Measurements from ENCODE around the gene TRNAU1AP. TPM values are rescaled to one million over a fixed set of nuclear protein-coding genes. Genes with fewer than 3 reads are reported as not detected.
"Not testable (repeated sequence)": the region's sequence is repeated elsewhere in the genome, so short reads cannot be mapped to it uniquely, and the experiment has no call there.

TRNAU1AP gene
- polyA plus RNA-seq, 3 donors from 2014 or later = 31.2 to 42.7 (median 37.8) TPM

DNA sequence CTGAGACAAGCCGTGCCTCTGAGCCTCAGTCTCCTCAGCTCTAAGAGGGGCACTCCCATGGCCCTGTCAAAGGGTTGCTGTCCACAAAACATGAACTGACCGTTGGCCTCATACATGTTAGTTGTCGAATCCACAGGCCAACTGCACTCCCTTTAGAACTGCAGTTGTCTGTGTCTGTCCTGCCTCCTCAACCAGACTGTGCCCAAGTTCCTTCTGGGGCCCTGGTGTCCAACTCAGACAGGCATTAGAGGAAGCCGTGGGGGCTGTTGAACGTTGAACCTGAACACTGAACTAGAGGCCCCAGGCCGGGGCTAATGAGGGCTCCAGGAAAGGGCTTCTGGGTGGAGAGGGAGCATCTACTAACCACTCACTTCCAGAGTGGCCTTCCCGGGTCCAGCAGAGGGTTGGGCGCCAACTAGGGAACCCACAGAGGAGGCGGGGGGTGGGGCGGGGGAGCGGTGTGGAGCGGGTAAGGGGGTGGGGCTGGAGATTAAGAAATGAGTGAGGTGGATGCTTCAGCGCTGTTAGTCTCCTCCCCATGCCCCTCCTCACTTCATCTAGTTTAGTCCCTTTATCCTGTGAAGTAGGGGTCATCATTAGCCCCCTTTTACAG, 38.9 kb downstream of the TRNAU1AP start, which contains the start of gene RAB42:
Gene RAB42 (plus strand): TSS at position 558 of the 613 bp plus-strand sequence. CDS start 247 bp downstream, outside the sequence.
- DNase-seq = no peak
- no peak within 1 kb of the TSS for H3K27ac Mint-ChIP-seq

DNA sequence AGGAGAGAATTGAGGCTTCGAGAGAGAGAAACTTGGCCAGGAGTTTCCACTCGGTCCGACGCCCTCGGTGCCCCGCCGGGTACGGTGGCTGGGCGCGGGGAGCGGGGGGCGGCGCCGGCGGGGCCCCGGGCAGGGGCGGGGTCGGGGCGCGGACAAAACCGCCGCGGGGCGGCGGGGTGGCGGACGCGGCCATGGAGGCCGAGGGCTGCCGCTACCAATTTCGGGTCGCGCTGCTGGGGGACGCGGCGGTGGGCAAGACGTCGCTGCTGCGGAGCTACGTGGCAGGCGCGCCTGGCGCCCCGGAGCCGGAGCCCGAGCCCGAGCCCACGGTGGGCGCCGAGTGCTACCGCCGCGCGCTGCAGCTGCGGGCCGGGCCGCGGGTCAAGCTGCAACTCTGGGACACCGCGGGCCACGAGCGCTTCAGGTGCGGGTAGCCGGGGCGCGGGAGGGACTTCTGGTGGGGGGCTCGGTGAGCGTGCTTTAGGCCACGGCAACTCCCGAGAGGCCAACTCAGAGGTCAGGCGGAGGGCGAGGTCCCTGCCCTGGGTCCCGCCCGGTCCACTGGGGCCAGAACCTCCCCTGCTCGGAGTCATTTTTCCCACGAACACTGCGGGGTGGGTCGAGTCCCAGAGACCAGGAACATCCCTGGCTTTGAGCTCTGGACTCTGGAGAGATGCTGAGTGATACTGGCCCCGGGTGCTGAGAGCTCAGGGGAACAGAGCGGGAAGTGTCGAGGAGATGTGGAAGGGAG, 39.6 kb downstream of the TRNAU1AP start:
- Mint-ChIP-seq H3K27ac (no peak overlapping the region), H3K36me3 (peaks cover 0 to 3% (median 0%) of the 10 kb centered on the region in 3 donors), H3K27me3 (ENCODE audit: low read depth in 3 of 3) (peaks cover 0 to 2% (median 0%) of the 10 kb centered on the region in 3 donors), H3K9me3 (no peaks in the 10 kb centered on the region), H3K4me1 (peaks cover 0 to 10% of the 10 kb centered on the region in 2 donors), H3K4me3 (peak overlapping the region; percentile 69 to 85 (median 83))
- peak in 2 of 3 donors; percentile 18 for DNase-seq

More for the DNA sequence above, 38.9 kb downstream of the TRNAU1AP start, which contains the start of gene RAB42:
- Mint-ChIP-seq H3K4me3 (peak within 1 kb of the TSS; percentile 69 to 85 (median 83)), H3K4me1 (peaks cover 0 to 10% of the 10 kb centered on the region in 2 donors), H3K36me3 (peaks cover 0 to 3% (median 0%) of the 10 kb centered on the region in 3 donors), H3K27me3 (ENCODE audit: low read depth in 3 of 3) (peaks cover 0 to 2% (median 0%) of the 10 kb centered on the region in 3 donors), H3K9me3 (no peaks in the 10 kb centered on the region)

DNA sequence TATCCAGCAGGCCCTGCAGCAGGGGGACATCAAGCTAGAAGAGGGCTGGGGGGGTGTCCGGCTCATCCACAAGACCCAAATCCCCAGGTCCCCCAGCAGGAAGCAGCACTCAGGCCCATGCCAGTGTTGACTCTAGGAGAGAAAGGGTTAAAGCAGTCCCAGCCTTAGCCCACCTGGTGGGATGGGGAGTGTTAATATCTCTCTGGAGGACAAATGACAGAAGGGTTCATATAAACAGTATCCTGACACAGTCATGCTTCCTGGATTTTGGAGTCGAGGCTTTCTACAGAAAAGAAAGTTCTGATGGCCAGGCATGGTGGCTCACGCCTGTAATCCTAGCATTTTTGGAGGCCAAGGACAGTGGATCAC, 41.1 kb downstream of the TRNAU1AP start:
- H3K27ac Mint-ChIP-seq; H3K9me3 Mint-ChIP-seq; H3K4me3 Mint-ChIP-seq; H3K36me3 Mint-ChIP-seq; H3K27me3 Mint-ChIP-seq (ENCODE audit: low read depth in 3 of 3); DNase-seq: not testable (repeated sequence)
- peaks cover 0 to 10% of the 10 kb centered on the region in 2 donors for H3K4me1 Mint-ChIP-seq

DNA sequence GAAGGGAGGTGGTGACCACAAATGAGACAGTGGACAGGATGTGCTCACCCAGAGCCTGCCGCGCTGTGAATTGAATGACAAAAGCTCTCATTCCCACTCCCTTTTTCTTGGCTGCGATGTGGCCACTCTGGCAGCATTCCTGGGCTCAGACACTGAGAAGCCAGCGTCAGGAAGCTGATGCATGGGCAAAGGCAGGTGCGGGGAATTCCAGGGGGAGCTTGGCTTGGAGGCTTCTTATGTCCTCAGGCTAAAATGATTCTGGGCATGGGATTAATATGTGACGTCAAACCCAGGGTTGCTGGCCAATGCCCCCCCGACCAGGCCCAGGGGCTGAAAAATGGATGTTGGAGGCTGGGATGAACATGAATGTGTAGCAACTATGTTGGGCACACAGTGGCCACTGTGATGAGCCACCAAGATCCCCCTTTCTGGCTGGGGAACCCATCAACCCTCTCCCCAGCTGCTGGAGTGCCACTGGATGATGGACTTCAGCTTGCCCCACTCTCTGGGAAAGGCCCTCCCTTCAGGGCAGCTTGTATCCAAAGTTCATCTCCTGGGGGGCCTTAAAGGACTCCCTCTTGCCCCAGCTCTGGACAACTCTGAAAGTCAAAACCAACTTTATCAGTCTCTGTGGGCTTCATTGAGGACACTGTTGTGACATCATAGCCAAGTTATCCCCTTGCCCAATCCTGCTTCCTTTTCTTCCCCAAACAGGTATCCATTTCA, 42.0 kb downstream of the TRNAU1AP start:
- not testable (repeated sequence) for DNase-seq; H3K9me3 Mint-ChIP-seq; H3K27me3 Mint-ChIP-seq (ENCODE audit: low read depth in 3 of 3); H3K36me3 Mint-ChIP-seq; H3K27ac Mint-ChIP-seq; H3K4me3 Mint-ChIP-seq
- H3K4me1 Mint-ChIP-seq = peaks cover 0 to 10% of the 10 kb centered on the region in 2 donors

DNA sequence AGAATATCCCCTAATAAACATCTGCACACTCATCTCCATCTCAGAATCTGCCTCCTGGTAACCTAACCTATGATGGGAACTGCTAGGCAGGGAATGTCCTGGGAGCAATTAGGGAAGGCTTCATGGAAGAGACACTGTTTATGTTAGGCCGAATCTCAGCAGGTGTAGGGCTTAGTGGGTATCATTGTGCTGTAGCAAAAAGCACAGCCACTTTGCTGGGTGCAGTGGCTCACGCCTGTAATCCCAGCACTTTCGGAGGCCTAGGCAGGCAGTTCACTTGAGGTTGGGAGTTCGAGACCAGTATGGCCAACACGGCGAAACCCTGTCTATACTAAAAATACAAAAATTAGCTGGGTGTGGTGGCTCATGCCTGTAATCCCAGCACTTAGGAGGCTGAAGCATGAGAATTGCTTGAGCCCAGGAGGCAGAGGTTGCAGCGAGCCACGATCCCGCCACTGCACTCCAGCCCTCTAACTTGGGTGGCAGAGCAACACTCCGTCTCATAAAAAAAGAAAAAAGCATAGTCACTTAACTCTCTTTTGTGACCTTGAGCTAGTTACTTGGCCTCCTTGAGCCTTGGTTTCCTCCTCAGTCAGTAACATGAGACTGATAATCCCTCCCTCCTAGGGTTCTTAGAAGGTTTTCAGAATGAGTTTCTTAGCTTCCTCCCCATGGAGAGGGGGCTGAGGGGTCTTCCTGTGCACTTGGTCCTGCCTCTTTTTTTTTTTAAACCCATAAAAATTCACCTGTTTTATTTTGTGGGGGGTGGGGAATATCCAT, 42.7 kb downstream of the TRNAU1AP start:
- Mint-ChIP-seq H3K27ac (no peak overlapping the region), H3K4me3 (peak overlapping the region in 1 of 5 donors; percentile 34)

DNA sequence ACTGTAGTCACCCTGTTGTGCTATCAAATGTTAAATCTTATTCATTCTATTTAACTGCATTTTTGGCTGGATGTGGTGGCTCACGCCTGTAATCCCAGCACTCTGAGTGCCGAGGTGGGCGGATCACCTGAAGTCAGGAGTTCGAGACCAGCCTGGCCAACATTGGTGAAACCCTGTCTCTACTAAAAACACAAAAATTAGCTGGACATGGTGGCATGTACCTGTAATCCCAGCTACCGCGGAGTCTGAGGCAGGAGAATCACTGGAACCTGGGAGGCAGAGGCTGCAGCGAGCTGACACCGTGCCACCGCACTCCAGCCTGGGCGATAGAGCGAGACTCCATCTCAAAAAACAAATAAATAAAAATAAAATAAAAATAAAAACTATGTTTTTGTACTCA, 43.4 kb downstream of the TRNAU1AP start:
- H3K27me3 Mint-ChIP-seq (ENCODE audit: low read depth in 3 of 3); DNase-seq; H3K9me3 Mint-ChIP-seq; H3K27ac Mint-ChIP-seq; H3K4me3 Mint-ChIP-seq: not testable (repeated sequence)
- Mint-ChIP-seq H3K36me3 (peaks cover 4 to 13% (median 7%) of the 10 kb centered on the region in 3 donors), H3K4me1 (peaks cover 0 to 10% of the 10 kb centered on the region in 2 donors)

More for the DNA sequence above, 42.7 kb downstream of the TRNAU1AP start:
- no peak for DNase-seq
- peaks cover 0 to 10% of the 10 kb centered on the region in 2 donors for H3K4me1 Mint-ChIP-seq
- no peaks in the 10 kb centered on the region for H3K9me3 Mint-ChIP-seq
- H3K27me3 Mint-ChIP-seq (ENCODE audit: low read depth in 3 of 3) = peaks cover 0 to 2% (median 0%) of the 10 kb centered on the region in 3 donors
- H3K36me3 Mint-ChIP-seq = peaks cover 4 to 13% (median 7%) of the 10 kb centered on the region in 3 donors

DNA sequence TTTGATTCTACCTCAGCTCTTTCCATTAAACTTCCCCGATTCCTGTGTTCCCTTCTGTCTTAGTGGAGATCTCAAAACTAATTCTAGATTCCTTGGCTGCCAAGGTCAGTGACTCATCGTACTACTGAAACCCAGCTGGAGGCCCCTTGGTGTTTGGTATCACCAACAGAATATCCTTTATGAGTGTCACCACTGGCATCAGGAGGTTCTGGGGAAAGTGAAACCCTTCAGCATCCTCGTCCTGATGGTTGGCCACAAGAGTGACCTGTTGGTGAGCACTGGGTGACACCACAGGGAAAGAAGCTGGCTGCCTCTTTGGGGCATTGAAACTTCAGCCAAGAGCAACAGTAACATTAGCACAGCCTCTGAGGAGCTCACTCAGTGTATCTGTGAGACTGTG, 48.8 kb downstream of the TRNAU1AP start:
- Mint-ChIP-seq H3K27me3 (ENCODE audit: low read depth in 3 of 3) (no peaks in the 10 kb centered on the region), H3K27ac (no peak overlapping the region), H3K4me3 (no peak overlapping the region), H3K4me1 (no peaks in the 10 kb centered on the region), H3K9me3 (no peaks in the 10 kb centered on the region), H3K36me3 (peaks cover 8 to 30% (median 14%) of the 10 kb centered on the region in 3 donors)
- no peak for DNase-seq

DNA sequence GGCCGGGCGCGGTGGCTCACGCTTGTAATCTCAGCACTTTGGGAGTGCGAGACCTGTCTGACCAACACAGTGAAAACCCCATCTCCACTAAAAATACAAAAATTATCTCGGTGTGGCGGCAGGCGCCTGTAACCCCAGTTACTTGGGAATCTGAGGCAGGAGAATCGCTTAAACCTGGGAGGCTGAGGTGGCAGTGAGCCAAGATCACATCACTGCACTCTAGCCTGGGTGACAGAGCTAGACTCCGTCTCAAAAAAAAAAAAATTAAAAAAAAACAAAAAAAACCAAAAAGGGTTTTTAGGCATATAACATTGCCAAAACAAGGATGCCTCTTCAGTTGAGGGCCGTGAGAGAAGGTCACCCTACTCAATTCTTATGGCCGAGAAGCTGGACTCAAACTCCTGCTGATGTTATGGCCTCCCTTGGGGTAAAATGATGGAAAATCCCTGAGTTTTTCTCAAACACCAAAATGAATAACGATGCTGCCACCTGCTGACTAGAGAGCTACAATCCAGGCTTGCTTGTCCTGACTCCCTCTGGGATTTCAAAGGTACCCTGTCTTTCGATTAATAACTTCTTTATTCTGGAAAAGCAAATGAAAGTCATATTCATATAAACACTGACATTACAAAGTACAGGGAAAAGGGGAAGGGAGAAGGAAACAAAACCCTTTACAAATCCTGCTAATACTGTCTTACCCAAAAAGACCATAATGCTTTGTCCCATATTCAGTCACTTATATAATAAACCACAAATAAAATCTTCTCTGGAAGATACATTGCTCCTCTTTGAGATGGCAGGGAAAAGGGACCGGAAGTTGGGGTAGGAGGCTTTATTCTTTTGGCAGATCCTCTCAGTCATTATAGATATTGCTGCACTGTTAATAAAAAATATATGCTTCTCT, 49.9 kb downstream of the TRNAU1AP start:
- no peaks in the 10 kb centered on the region for H3K4me1 Mint-ChIP-seq
- no peak overlapping the region for H3K4me3 Mint-ChIP-seq
- H3K27ac Mint-ChIP-seq = no peak overlapping the region
- H3K9me3 Mint-ChIP-seq = no peaks in the 10 kb centered on the region
- peak; percentile 14 to 21 (median 16) for DNase-seq
- no peaks in the 10 kb centered on the region for H3K27me3 Mint-ChIP-seq (ENCODE audit: low read depth in 3 of 3)
- peaks cover 8 to 30% (median 18%) of the 10 kb centered on the region in 3 donors for H3K36me3 Mint-ChIP-seq

DNA sequence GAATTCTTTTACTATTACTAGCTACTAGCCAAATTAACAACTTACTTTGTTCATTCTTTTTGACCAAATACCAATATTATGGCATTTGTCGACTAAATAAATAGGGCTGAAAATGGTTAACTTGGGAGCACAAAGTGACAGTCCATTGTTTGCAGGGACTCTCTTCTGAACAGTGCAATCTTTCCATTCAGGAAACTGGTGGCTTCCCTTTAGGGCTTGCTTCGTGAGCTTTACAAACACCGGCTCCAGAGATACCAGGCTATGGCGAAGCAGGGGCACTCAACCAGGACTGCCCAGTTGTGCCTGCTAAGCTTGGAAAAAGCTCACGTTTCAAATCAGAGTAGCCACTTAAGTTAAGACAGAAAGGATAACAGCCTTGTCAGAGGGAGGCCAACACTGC, 51.5 kb downstream of the TRNAU1AP start:
- Mint-ChIP-seq H3K9me3 (no peaks in the 10 kb centered on the region), H3K27ac (no peak overlapping the region), H3K4me1 (no peaks in the 10 kb centered on the region), H3K4me3 (no peak overlapping the region), H3K36me3 (peaks cover 8 to 25% (median 18%) of the 10 kb centered on the region in 3 donors), H3K27me3 (ENCODE audit: low read depth in 3 of 3) (no peaks in the 10 kb centered on the region)
- no peak for DNase-seq

DNA sequence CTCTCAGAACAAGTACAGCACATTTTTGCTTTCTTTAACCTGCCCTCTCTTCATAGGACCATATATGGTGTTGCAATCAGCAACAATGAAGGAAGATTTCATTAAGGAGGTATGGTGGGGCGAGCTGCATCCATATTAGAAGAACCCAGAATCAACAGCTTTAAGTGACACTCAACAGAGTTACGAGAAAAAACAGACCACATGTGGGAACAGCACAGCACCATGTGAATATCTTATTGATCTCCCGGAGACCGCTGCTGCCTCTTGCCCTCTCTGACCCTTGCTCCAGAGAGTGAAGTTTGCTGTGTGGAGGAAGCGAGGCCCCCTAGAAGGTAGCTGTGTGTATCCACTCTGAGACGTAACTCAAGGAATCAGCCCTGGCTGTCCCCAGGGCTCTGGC, 52.1 kb downstream of the TRNAU1AP start:
- Mint-ChIP-seq H3K27ac (no peak overlapping the region), H3K27me3 (ENCODE audit: low read depth in 3 of 3) (no peaks in the 10 kb centered on the region), H3K4me3 (no peak overlapping the region), H3K9me3 (no peaks in the 10 kb centered on the region), H3K36me3 (peaks cover 8 to 26% (median 22%) of the 10 kb centered on the region in 3 donors), H3K4me1 (no peaks in the 10 kb centered on the region)
- no peak for DNase-seq

DNA sequence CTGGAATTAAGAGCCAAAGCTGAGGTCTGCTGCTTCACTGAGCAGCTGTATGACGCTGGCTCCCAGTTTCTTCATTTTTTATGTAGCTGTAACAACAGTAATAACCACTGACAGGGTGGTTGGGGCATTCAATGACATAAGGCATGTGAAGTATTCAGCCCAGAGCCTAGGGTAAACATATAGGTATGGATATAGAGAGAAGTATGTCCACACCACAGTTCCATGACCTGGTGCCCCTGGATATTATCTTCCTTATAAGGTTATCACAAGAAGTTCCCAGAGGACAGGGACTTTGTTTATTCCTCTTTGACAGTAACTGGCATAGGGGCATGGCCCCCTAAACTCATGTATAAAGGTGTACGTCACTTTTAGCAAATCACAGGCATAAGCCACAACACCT, 53.9 kb downstream of the TRNAU1AP start:
- peaks cover 3 to 26% (median 24%) of the 10 kb centered on the region in 3 donors for H3K36me3 Mint-ChIP-seq
- no peak overlapping the region for H3K4me3 Mint-ChIP-seq

DNA sequence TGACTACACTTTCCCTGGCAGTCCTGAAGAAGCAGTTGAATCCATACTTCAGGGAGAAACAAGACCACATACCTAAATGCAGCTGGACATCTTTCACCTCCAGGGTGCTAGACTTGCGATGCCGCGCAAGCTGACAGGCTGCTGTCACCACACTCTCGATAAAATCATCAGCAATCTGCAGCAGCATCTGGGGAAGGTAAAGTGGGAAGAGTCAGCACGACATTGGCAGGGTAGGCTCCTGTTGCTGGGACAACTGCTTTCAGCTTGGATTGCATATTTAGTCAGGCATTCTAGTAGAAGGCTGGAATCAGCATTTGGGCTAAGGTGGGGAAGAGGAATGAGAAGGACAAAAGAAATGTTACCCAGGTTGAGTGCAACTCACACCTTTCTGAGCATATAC, 60.3 kb downstream of the TRNAU1AP start:
- Mint-ChIP-seq H3K27ac (no peak overlapping the region), H3K4me3 (no peak overlapping the region), H3K36me3 (peaks cover 10 to 31% (median 24%) of the 10 kb centered on the region in 3 donors), H3K9me3 (no peaks in the 10 kb centered on the region), H3K4me1 (no peaks in the 10 kb centered on the region), H3K27me3 (ENCODE audit: low read depth in 3 of 3) (no peaks in the 10 kb centered on the region)
- DNase-seq = no peak

More for the DNA sequence above, 53.9 kb downstream of the TRNAU1AP start:
- Mint-ChIP-seq H3K4me1 (no peaks in the 10 kb centered on the region), H3K9me3 (no peaks in the 10 kb centered on the region), H3K27me3 (ENCODE audit: low read depth in 3 of 3) (no peaks in the 10 kb centered on the region), H3K27ac (no peak overlapping the region)
- no peak for DNase-seq

All from immature natural killer cell (primary cell).